Mesothelial cell of epicardium (in vitro differentiated cells): Measurements from ENCODE around the gene BBLN. TPM values are rescaled to one million over a fixed set of nuclear protein-coding genes. Genes with fewer than 3 reads are reported as not detected.

Experiments used
- DNase-seq, 2 experiments: peaks; one replicate each; pipeline ENCODE4 v3.0.0; 2021; ENCODE audit warnings: low spot score in 2 of 2; ENCODE audit not compliant: unreplicated experiment in 2 of 2
- H3K27ac Mint-ChIP-seq: 2 replicates; pipeline ENCODE4 v1.8.0; 2021; ENCODE audit warnings: mixed read lengths
- H3K27me3 Mint-ChIP-seq: 2 replicates; pipeline ENCODE4 v1.8.0; 2021; ENCODE audit warnings: low read depth, mixed read lengths
- H3K36me3 Mint-ChIP-seq: 2 replicates; pipeline ENCODE4 v1.8.0; 2021; ENCODE audit warnings: mixed read lengths
- H3K4me1 Mint-ChIP-seq: 2 replicates; pipeline ENCODE4 v1.8.0; 2021; ENCODE audit warnings: mixed read lengths
- H3K4me3 Mint-ChIP-seq: 2 replicates; pipeline ENCODE4 v1.8.0; 2021; ENCODE audit warnings: mild to moderate bottlenecking, moderate library complexity, mixed read lengths
- H3K9me3 Mint-ChIP-seq: 2 replicates; pipeline ENCODE4 v1.8.0; 2021; ENCODE audit warnings: mixed read lengths
- total RNA-seq: library from RNA; stranded (reverse); gene quantifications from 3 replicates; pipeline ENCODE4 v1.2.1, GENCODE V29; 2021
- TF ChIP-seq, protein P1 (sequence below): fragments of 200-600 bp; sonication (generic); IDR thresholded peaks from one replicate; pipeline ENCODE4 v1.5.0; 2021; ENCODE audit warnings: antibody characterized with exemption; ENCODE audit not compliant: unreplicated experiment

BBLN gene
- total RNA-seq, 1 donor from 2014 or later, result 64.4 TPM

DNA sequence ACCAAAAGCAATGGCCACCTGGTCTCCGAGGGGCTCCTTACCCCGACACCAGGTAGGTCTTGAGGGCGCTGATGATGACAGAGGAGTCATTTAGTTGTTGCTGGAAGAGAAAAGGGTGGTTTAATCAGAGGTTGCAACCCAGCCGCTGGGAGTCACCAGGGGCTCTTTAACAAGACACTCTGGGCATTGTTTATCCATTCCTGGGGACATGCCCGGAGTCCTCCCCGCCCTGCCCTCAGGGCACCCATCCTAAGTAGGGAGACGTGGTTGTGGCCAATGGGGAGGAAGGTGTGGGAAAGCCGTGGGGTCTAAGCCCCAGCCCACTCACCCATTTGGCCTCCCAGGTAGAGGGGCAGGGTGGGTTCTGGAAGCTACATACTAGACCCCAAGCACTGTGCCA is 35.6 kb upstream of the BBLN start:
- Mint-ChIP-seq H3K27ac (no peak overlapping the region), H3K36me3 (peaks cover 5% of the 10 kb centered on the region), H3K4me1 (peaks cover 19% of the 10 kb centered on the region), H3K4me3 (no peak overlapping the region), H3K27me3 (no peaks in the 10 kb centered on the region), H3K9me3 (peaks cover 3% of the 10 kb centered on the region)
- TF ChIP-seq, protein P1, sequence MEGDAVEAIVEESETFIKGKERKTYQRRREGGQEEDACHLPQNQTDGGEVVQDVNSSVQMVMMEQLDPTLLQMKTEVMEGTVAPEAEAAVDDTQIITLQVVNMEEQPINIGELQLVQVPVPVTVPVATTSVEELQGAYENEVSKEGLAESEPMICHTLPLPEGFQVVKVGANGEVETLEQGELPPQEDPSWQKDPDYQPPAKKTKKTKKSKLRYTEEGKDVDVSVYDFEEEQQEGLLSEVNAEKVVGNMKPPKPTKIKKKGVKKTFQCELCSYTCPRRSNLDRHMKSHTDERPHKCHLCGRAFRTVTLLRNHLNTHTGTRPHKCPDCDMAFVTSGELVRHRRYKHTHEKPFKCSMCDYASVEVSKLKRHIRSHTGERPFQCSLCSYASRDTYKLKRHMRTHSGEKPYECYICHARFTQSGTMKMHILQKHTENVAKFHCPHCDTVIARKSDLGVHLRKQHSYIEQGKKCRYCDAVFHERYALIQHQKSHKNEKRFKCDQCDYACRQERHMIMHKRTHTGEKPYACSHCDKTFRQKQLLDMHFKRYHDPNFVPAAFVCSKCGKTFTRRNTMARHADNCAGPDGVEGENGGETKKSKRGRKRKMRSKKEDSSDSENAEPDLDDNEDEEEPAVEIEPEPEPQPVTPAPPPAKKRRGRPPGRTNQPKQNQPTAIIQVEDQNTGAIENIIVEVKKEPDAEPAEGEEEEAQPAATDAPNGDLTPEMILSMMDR, result no peak
- DNase-seq, result no peak

DNA sequence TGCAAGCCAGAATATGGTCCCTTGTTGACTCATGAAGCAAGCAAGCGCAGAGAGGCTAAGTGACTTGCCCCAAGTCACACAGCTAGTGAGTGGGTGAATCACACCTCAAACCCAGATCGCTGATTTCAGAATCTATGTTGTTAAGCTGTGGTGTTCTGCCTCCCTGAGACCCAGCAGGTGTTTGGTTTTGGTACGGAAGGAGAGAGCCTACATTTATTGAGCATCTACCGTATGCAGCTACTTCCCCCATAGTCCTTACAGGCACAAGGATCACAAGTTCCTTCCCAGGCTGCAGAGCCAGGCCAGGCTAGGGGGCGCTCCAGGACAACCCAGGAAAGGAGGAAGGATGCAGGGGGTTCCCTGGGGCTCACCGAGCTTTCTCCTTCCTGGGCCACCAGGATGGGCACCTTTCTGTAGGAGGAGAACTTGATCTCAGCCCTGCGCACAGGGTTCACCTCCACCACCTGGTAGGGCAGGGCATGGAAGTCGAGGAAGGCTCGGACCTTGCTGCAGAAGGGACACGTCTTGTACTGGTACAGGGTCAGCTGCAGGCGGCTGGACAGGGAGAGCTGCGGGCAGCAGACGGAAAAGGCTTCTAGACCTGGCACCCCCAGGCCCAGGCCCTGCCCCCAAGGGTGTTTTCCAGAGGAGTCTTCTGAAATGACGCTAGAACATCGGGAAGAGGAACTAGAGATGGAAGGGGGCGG is 35.0 kb upstream of the BBLN start:
- peak overlapping the region; percentile 73 for H3K4me3 Mint-ChIP-seq
- H3K36me3 Mint-ChIP-seq, result peaks cover 5% of the 10 kb centered on the region
- no peak overlapping the region for H3K27ac Mint-ChIP-seq
- TF ChIP-seq, protein P1, result peak; percentile 12
- no peaks in the 10 kb centered on the region for H3K27me3 Mint-ChIP-seq
- peaks cover 5% of the 10 kb centered on the region for H3K9me3 Mint-ChIP-seq
- DNase-seq, result peak in 1 of 2 experiments; percentile 69
- peaks cover 19% of the 10 kb centered on the region for H3K4me1 Mint-ChIP-seq

DNA sequence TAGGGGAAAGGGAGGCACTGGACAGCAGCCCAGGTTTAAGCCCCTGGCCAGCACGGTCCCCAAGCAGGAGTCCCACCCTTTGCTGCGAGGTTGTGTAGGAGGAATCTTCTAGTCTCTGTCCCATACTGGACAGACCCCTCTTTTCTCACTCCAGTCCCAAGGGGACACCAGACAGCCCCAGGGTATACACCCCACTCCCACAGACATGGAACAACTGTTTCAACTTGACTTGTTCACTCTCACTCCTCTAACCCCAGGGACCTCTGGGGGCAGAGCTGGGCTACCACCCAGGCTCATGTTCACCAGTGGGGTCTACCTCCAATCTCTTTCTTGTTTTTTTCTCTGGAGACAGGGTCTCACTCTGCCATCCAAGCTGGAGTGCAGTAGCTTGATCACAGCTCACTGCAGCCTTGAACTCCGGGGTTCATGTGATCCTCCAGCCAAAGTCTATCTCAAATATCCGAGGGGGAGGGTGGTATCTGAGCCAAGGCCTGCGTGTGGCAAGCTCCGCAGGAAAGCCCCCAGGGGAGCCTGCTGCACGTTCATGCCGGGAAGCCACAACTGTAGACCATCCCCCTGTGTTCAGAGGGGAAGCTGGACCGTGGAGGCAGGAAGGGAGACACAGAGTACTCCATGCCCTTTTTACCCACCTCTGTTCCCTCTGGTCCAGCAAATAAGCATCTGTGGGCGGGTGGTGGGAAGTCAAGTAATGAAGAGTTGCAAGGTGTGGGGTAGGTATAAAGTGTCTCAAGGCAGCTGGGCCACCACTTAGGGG is 34.3 kb upstream of the BBLN start:
- Mint-ChIP-seq H3K27ac (peak overlapping the region; percentile 37), H3K4me1 (peaks cover 19% of the 10 kb centered on the region), H3K27me3 (no peaks in the 10 kb centered on the region), H3K36me3 (peaks cover 5% of the 10 kb centered on the region), H3K4me3 (peak overlapping the region; percentile 73), H3K9me3 (peaks cover 5% of the 10 kb centered on the region)
- TF ChIP-seq, protein P1, result no peak
- DNase-seq, result no peak

DNA sequence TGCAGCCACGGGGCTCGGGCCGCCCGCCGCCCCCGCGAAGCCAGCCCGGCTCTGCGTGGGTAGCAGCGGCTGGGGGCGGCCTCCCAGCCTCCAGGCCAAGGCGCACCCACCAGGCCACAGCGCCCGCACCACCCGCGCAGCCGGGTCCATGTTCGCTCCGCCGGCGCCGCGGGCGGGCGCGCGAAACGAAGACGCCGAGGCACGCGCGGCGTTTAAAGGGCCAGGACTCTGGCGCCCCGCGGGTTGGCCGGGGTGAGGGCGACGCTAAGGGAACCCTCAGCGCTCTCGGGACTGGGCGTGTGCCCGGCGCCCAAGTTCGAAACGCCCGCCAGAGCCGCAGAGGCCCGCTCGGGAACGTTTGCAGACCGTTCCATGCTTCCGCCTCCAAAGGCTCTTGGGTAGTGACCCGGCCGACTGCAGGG is 32.5 kb upstream of the BBLN start, which contains the start of gene PTGES2:
PTGES2 (minus strand) TSS at position 162 of the 422 bp plus-strand sequence; CDS start at position 150, 12 bp downstream.
- H3K4me3 Mint-ChIP-seq, result peak within 1 kb of the TSS; percentile 92
- peaks cover 5% of the 10 kb centered on the region for H3K36me3 Mint-ChIP-seq
- peaks cover 5% of the 10 kb centered on the region for H3K9me3 Mint-ChIP-seq
- DNase-seq, result peak; percentile 64 to 79
- H3K4me1 Mint-ChIP-seq, result peaks cover 19% of the 10 kb centered on the region
- peaks cover 8% of the 10 kb centered on the region for H3K27me3 Mint-ChIP-seq
- H3K27ac Mint-ChIP-seq, result peak within 1 kb of the TSS; percentile 98
- TF ChIP-seq, protein P1, result no peak

DNA sequence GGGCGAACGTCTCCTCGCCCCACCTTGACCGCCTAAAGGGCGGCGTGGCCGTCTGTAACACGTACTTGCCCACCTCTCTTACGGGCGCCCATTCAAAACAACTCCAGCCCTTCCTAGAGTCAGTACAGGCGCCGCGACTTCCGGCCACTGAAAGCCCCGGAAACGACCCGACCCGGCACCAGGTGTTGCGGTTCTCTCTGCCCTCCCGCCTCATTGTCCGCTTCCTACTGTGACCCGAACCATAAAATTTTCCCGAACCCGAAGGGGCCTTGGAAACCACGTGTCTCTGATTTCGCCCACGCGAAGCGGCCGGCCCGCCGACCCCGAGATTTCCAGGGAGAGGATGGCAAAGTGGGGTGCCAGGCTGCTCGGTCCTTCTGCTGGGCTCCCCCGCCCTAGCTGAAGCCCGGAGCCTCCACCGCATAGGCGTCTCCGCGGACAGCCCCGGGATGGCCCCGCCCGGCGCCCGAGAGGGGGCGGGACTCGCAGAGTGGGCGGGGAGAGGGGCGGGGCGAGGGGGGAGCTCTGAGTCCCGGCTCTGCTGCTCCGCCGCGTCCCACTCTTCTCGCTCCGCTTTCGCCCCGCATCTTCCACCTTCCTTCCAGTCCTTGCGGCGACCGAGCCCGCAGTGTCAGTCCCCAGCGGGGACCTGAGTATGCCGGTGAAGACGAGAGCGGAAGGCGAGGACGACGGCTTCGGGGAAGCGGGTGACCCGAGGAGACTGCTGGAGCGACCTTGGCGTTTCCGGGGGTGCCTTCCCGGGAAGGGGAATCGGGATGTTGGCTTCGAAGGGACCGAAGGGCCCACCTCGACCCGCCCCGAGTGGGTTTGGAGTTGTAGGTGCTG is 31.9 kb upstream of the BBLN start:
- TF ChIP-seq, protein P1, result no peak
- Mint-ChIP-seq H3K4me3 (peak overlapping the region; percentile 92), H3K36me3 (peaks cover 3% of the 10 kb centered on the region), H3K4me1 (peaks cover 19% of the 10 kb centered on the region), H3K27ac (peak overlapping the region; percentile 98), H3K27me3 (peaks cover 14% of the 10 kb centered on the region), H3K9me3 (peaks cover 5% of the 10 kb centered on the region)
- DNase-seq, result peak; percentile 80 to 86
